Lower leg skin (tissue), 4 donors: ENCODE data around the gene CCNI2. TPM values are rescaled to one million over a fixed set of nuclear protein-coding genes. Genes with fewer than 3 reads are reported as not detected.

Source experiments
- DNase-seq, 2 donors: peaks; one replicate each; pipeline ENCODE4 v3.0.0-alpha.2; 2019; ENCODE audit warnings: low spot score in 2 of 2
- H3K4me3 ChIP-seq: fragments of 200-600 bp; sonication (generic); 2 replicates; pipeline ENCODE4 v1.5.1; 2017; ENCODE audit warnings: mild to moderate bottlenecking, low read depth; ENCODE audit not compliant: poor library complexity, severe bottlenecking
- CTCF ChIP-seq, 3 donors: fragments of 450-650 bp; IDR thresholded peaks; one replicate each; pipeline ENCODE4 v1.5.1; 2016; ENCODE audit warnings: antibody characterized with exemption in 3 of 3, mild to moderate bottlenecking in 3 of 3, moderate library complexity in 2 of 3
- POLR2A ChIP-seq, 2 donors: fragments of 450-650 bp; IDR thresholded peaks; one replicate each; pipeline ENCODE4 v1.6.1; 2016 to 2017; ENCODE audit warnings: antibody characterized with exemption in 2 of 2, mild to moderate bottlenecking in 1 of 2, moderate library complexity in 1 of 2
- WGBS, 2 donors: methylation state at CpG; one replicate each; pipeline ENCODE4 v1.1.5; 2018; 5-methylcytosine and 5-hydroxymethylcytosine counted together
- intact Hi-C: fragments of 100-400 bp; cut with DNase I; formaldehyde crosslinking; loops from one replicate; pipeline ENCODE4 v1.15.0; 2023; ENCODE audit warnings: low total_unique reads
- total RNA-seq, 4 donors: library from RNA; depleted of rRNA; stranded (reverse); fragments of >200 nt; gene quantifications; one replicate each; pipeline ENCODE4 v1.1.0, GENCODE V29; 2016

Gene CCNI2
- total RNA-seq, 4 donors from 2014 or later, result 0.49 to 0.74 TPM; not detected in 2

- intact Hi-C loops, result no loop called here
- no peak overlapping the region for H3K4me3 ChIP-seq
- WGBS, 2 donors, result 88 to 90% methylated on average over 10 of the region's 10 CpGs
- DNase-seq, result no peak
- TF ChIP-seq CTCF (IDR thresholded peaks at IDR 0.05) (no peak), POLR2A (IDR thresholded peaks at IDR 0.05) (no peak)
Measured at GRCh38 chr5:132748522-132749000, 1.3 kb downstream of the CCNI2 start.

GRCh38 chr5:132749506-132749905, 2.3 kb downstream of the CCNI2 start:
- no peak for DNase-seq
- intact Hi-C loops, result no loop called here

GRCh38 chr5:132750471-132751230, 3.4 kb downstream of the CCNI2 start:
- intact Hi-C loops, result loop anchor here (10.0 kb wide), 1 partner anchor 64 kb away; the partner anchor contains the start of gene SOWAHA
- no peak for DNase-seq
- TF ChIP-seq POLR2A (IDR thresholded peaks at IDR 0.05) (no peak), CTCF (IDR thresholded peaks at IDR 0.05) (no peak)
- H3K4me3 ChIP-seq, result no peak overlapping the region
- WGBS, 2 donors, result 69 to 77% methylated on average over 10 of the region's 10 CpGs

More at GRCh38 chr5:132749506-132749905, 2.3 kb downstream of the CCNI2 start:
- no peak for TF ChIP-seq CTCF (IDR thresholded peaks at IDR 0.05)
- TF ChIP-seq POLR2A (IDR thresholded peaks at IDR 0.05), result no peak
- H3K4me3 ChIP-seq, result no peak overlapping the region
- 95 to 100% methylated on average over 2 of the region's 2 CpGs for WGBS, 2 donors

- DNase-seq, result peak in 1 of 2 donors; percentile 77
- WGBS, 2 donors, result 58 to 64% methylated on average over 7 of the region's 7 CpGs
- no peak overlapping the region for H3K4me3 ChIP-seq
- intact Hi-C loops, result loop anchor here (10.0 kb wide), 1 partner anchor 63 kb away; the partner anchor contains the start of gene SOWAHA
- TF ChIP-seq CTCF (IDR thresholded peaks at IDR 0.05), result no peak
- no peak for TF ChIP-seq POLR2A (IDR thresholded peaks at IDR 0.05)
Measured at GRCh38 chr5:132751444-132751843, 4.2 kb downstream of the CCNI2 start.

- WGBS, 2 donors, result 92 to 96% methylated on average over 5 of the region's 5 CpGs
- DNase-seq, result no peak
Measured at GRCh38 chr5:132751971-132752580, 4.8 kb downstream of the CCNI2 start.

More at GRCh38 chr5:132751971-132752580, 4.8 kb downstream of the CCNI2 start:
- no peak overlapping the region for H3K4me3 ChIP-seq
- TF ChIP-seq CTCF (IDR thresholded peaks at IDR 0.05), result no peak
- intact Hi-C loops, result loop anchor here (10.0 kb wide), 1 partner anchor 63 kb away; the partner anchor contains the start of gene SOWAHA
